ENCODE measurements around the gene SEPTIN11.

Gene SEPTIN11

GRCh38 chr4:76923619-76924357, 25.8 kb upstream of the SEPTIN11 start:
- no peak overlapping the region for H3K4me3 ChIP-seq (ENCODE audit: low read depth, low read length)
- DNase-seq (ENCODE audit: low read depth): no peak
- TF ChIP-seq CTCF (IDR thresholded peaks at IDR 0.05; ENCODE audit: control insufficient read depth, extremely low read depth, insufficient read depth): no peak

DNA sequence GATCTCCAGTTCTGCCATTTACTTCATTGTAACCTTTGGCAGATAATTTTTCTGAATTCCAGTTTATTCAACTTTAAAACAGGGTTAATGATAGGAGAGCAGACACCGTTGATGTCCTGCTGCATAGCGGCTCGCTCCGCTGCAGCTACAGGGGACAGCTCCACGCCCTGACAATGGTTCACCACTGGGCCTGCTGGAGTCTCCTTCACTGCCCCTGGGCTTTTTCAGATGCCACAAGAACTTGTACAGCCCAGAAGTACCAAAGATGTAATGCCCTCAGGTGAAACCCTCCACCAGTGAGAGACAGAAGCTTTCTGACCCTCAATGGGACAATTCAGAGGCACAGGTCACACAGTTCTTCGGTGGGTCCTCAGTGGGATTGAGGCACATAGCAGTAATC, 22.7 kb upstream of the SEPTIN11 start:
- DNase-seq (ENCODE audit: low read depth): no peak
- TF ChIP-seq CTCF (IDR thresholded peaks at IDR 0.05; ENCODE audit: control insufficient read depth, extremely low read depth, insufficient read depth): no peak
- H3K4me3 ChIP-seq (ENCODE audit: low read depth, low read length): no peak overlapping the region

- no peak for TF ChIP-seq CTCF (IDR thresholded peaks at IDR 0.05; ENCODE audit: control insufficient read depth, extremely low read depth, insufficient read depth)
- DNase-seq (ENCODE audit: low read depth): no peak
- H3K4me3 ChIP-seq (ENCODE audit: low read depth, low read length): no peak overlapping the region
Measured at GRCh38 chr4:76930685-76931084, 18.9 kb upstream of the SEPTIN11 start.

DNA sequence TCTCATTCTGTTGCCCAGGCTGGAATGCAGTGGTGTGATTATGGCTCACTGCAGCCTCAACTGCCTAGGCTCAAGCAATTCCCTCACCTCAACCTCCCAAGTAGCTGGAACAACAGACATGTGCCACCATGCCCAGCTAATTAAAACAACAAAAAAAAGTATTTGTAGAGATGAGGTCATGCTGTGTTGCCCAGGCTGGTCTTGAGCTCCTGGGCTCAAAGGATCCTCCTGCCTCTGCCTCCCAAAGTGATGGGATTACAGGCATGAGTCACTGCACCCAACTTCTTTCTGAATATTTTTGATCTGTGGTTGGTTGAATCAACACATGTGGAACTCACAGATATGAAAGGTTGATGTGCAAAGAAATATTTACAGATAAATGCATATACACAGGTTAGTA, 18.5 kb upstream of the SEPTIN11 start:
- TF ChIP-seq CTCF (IDR thresholded peaks at IDR 0.05; ENCODE audit: control insufficient read depth, extremely low read depth, insufficient read depth): no peak
- no peak for DNase-seq (ENCODE audit: low read depth)
- no peak overlapping the region for H3K4me3 ChIP-seq (ENCODE audit: low read depth, low read length)

GRCh38 chr4:76931576-76932276, 17.8 kb upstream of the SEPTIN11 start:
- no peak for TF ChIP-seq CTCF (IDR thresholded peaks at IDR 0.05; ENCODE audit: control insufficient read depth, extremely low read depth, insufficient read depth)
- DNase-seq (ENCODE audit: low read depth): no peak
- H3K4me3 ChIP-seq (ENCODE audit: low read depth, low read length): no peak overlapping the region

DNA sequence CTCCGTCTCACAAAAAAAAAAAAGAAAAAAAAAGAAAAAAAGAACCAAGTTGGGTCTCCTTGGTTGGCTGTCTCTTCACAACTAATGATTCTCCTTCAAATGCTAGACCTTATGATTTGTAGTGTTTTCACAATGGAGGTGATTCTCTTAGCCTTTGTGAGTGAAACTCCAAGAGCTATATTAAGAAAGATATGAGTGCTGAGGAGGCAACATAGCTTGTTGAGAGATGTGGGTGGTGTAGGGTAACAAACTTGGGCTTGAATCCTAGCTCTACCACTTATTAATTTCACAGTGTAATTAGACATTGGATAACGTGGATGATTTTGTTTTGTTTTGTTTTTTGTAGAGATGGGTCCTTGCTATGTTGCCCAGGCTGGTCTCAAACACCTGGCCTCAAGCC, 10.4 kb upstream of the SEPTIN11 start:
- H3K4me3 ChIP-seq (ENCODE audit: low read depth, low read length): no peak overlapping the region
- no peak for TF ChIP-seq CTCF (IDR thresholded peaks at IDR 0.05; ENCODE audit: control insufficient read depth, extremely low read depth, insufficient read depth)
- no peak for DNase-seq (ENCODE audit: low read depth)
